ENCODE data around the gene MAML3.

Gene MAML3

GRCh38 chr4:139668658-139669201 lies 485.3 kb downstream of the MAML3 start:
- no peak for DNase-seq (ENCODE audit: low read depth)
- no peak overlapping the region for H3K4me3 ChIP-seq (ENCODE audit: control insufficient read depth, low read depth, low read length)
- TF ChIP-seq, protein P1, sequence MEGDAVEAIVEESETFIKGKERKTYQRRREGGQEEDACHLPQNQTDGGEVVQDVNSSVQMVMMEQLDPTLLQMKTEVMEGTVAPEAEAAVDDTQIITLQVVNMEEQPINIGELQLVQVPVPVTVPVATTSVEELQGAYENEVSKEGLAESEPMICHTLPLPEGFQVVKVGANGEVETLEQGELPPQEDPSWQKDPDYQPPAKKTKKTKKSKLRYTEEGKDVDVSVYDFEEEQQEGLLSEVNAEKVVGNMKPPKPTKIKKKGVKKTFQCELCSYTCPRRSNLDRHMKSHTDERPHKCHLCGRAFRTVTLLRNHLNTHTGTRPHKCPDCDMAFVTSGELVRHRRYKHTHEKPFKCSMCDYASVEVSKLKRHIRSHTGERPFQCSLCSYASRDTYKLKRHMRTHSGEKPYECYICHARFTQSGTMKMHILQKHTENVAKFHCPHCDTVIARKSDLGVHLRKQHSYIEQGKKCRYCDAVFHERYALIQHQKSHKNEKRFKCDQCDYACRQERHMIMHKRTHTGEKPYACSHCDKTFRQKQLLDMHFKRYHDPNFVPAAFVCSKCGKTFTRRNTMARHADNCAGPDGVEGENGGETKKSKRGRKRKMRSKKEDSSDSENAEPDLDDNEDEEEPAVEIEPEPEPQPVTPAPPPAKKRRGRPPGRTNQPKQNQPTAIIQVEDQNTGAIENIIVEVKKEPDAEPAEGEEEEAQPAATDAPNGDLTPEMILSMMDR (IDR thresholded peaks at IDR 0.05; ENCODE audit: control insufficient read depth, insufficient read depth, low read depth, low read length, missing control alignments) = no peak

- TF ChIP-seq, protein P1 (IDR thresholded peaks at IDR 0.05; ENCODE audit: control insufficient read depth, insufficient read depth, low read depth, low read length, missing control alignments) = no peak
- no peak overlapping the region for H3K4me3 ChIP-seq (ENCODE audit: control insufficient read depth, low read depth, low read length)
- no peak for DNase-seq (ENCODE audit: low read depth)
These were observed 485.9 kb downstream of the MAML3 start for GRCh38 chr4:139668036-139668435.

Data from AG09309 (cell line).